C4-2B (cell line): ENCODE measurements around the gene CD34.

ENCODE experiments used
- CTCF ChIP-seq: fragments of 450-650 bp; conservative IDR thresholded peaks from 2 replicates; pipeline ENCODE4 v1.5.1; 2017; ENCODE audit warnings: mild to moderate bottlenecking
- ZFX ChIP-seq: fragments of 450-650 bp; IDR thresholded peaks from 2 replicates; pipeline ENCODE4 v1.6.1; 2017

DNA sequence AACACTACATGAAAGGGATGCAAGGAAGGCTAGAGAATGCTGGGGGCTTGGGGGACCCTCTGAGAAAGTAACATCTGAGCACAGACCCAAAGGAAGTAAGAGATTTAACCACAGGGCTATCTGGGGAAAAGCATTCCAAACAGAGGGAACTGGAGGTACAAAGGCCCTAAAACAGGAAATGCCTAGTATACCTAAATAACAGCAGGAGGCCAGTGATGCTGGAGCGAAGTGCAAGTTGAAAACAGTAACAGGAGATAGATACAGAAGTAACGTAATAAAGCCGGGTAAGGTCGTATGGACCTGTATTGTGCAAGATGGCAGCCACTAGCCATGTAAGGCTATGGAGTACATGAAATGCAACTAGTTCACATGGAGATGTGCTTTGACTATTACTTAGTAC is 52.1 kb downstream of the CD34 start:
- no peak for TF ChIP-seq CTCF
- TF ChIP-seq ZFX = no peak
